GM19438 (cell line): ENCODE results near the gene UGT1A6.
"Not testable (repeated sequence)": the region's sequence is repeated elsewhere in the genome, so short reads cannot be mapped to it uniquely, and the experiment has no call there.

ENCODE experiments used
- ATAC-seq: cut with Tn5 transposase; IDR thresholded peaks from one replicate; pipeline ENCODE4 v1.9.1; 2021; ENCODE audit warnings: low read depth; ENCODE audit not compliant: unreplicated experiment

UGT1A6 gene

GRCh38 chr2:233713262-233713615 lies 20.5 kb downstream of the UGT1A6 start:
- ATAC-seq: no peak

GRCh38 chr2:233714121-233714520 lies 21.4 kb downstream of the UGT1A6 start:
- ATAC-seq: no peak

DNA sequence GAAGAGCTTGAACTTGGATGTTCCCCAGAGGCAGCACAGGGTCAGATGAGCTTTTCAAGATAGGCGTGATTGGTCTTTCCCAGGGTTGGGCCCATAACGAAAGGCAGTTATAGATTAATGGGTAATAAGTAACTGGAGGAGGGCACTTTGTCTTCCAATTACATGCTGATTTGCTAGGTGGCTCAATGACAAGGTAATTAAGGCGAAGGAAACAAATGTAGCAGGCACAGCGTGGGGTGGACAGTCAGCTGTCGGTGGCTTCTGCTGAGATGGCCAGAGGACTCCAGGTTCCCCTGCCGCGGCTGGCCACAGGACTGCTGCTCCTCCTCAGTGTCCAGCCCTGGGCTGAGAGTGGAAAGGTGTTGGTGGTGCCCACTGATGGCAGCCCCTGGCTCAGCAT lies 25.9 kb downstream of the UGT1A6 start, which contains the start of gene UGT1A4:
Gene UGT1A4 (plus strand): TSS at position 185 of the 400 bp plus-strand sequence. CDS start 85 bp downstream, at position 270.
- ATAC-seq: no peak

DNA sequence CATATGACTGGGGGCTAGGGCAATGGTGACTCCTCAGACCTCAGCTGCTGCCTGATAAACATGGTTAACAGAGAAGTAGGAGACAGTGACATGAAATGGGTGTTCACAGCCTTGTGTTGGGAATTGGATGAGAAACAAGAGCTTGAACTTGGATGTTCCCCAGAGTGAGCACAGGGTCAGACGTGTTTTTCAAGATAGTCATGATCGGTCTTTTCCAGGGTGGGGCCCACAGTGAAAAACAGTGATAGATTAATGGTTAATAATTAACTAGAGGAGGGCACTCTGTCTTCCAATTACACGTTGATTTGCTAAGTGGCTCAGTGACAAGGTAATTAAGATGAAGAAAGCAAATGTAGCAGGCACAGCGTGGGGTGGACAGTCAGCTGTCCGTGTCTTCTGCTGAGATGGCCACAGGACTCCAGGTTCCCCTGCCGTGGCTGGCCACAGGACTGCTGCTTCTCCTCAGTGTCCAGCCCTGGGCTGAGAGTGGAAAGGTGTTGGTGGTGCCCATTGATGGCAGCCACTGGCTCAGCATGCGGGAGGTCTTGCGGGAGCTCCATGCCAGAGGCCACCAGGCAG lies 36.1 kb downstream of the UGT1A6 start, which contains the start of gene UGT1A3:
Gene UGT1A3 (plus strand): TSS at position 320 of the 579 bp plus-strand sequence. CDS start 85 bp downstream, at position 405.
- ATAC-seq: no peak

DNA sequence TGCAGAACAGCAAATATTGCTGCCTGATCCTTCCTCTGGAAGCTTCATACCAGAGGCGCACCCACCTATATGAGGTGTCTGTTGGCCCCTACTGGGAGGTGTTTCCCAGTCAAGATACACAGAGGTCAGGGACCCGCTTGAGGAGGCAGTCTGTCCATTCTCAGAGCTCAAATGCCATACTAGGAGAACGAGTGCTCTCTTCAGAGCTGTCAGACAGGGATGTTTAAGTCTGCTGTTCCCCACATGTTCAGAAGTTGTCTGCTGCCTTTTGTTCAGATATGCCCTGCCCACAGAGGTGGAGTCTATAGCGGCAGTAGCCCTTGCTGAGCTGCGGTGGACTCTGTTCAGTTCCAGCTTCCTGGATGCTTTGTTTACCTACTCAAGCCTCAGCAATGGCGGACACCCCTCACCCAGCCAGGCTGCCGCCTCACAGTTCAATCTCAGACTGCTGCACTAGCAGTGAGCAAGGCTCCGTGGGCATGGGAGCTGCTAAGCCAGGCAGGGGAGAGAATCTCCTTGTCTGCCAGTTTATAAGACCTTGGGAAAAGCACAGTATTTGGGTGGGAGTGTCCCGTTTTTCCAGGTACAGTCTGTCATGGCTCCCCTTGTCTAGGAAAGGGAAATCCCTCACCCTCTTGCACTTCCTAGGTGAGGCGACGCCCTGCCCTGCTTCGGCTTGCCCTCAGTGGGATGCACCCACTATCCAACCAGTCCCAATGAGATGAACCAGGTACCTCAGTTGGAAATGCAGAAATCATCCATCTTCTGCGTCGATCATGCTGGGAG lies 44.4 kb downstream of the UGT1A6 start:
- not testable (repeated sequence) for ATAC-seq

GRCh38 chr2:233740870-233741269 lies 48.2 kb downstream of the UGT1A6 start:
- ATAC-seq: no peak

DNA sequence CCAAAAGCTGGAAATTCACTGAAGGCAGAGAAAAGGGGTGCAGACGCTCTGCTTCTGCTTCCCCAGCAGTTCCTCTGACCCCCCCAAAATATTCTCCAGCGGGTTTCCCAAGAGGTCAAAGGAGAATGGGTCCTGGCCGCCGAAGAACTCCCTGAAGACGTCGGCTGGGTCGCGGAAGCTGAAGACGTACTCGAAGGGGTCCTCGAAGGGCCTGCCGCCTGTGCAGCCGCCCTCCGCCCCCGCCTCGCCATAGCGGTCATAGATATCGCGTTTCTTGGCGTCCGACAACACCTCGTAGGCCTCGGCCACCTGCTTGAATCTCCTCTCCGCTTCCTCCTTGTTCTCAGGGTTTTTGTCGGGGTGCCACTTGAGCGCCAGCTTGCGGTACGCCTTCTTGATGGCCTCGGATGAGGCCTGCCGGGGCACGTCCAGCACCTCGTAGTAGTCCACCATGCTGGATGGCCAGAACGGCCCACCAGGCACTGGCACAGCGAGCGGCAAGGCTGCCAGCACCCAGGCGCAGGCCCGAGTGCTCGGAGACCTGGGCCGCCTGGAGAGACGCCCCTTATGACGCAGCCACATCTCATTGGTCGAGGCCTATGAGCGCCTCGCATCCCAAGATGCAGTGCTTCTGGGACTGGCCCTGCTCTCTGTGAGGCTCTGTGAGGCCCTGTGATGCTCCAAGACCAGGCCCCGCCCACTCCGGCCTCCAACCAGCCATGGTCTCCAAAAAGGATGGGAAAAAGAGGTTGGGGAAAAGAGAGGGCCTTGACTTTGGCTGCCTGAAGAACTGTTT lies 51.0 kb downstream of the UGT1A6 start:
- ATAC-seq: no peak

DNA sequence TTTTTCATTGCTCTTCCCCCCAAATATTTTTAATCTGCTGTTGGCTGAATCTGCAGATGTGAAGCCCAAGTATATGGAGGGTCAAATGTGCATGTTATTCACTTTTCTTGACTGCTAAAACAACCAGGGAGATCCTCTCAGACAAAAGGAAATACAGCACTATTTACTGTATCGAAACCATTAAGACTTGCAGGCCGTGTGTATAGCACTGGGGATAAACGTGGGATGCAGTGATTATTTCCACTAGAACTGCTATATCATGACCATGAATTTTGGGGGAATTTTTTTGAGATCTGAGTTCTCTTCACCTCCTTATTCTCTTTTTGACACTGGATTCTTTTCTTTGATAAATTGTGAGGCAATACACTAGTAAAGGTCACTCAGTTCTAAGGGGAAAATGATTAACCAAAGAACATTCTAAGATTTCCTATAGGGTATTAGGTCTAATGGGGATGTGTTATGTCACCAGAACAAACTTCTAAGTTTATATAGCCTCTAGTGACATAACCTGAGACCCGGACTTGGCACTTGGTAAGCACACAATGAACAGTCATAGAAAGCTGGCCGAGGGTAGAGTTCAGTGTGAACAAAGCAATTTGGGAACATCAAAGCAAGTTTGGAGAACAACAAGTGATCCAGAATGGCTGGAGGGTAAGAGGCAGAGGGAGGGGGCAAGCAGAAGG lies 52.5 kb downstream of the UGT1A6 start:
- ATAC-seq: no peak

GRCh38 chr2:233745838-233746237 lies 53.1 kb downstream of the UGT1A6 start:
- not testable (repeated sequence) for ATAC-seq

- no peak for ATAC-seq
Observed at GRCh38 chr2:233746475-233747282, 54.0 kb downstream of the UGT1A6 start.

- no peak for ATAC-seq
Observed at GRCh38 chr2:233747283-233747544, 54.5 kb downstream of the UGT1A6 start.

- not testable (repeated sequence) for ATAC-seq
Observed at GRCh38 chr2:233750689-233751088, 58.0 kb downstream of the UGT1A6 start.

DNA sequence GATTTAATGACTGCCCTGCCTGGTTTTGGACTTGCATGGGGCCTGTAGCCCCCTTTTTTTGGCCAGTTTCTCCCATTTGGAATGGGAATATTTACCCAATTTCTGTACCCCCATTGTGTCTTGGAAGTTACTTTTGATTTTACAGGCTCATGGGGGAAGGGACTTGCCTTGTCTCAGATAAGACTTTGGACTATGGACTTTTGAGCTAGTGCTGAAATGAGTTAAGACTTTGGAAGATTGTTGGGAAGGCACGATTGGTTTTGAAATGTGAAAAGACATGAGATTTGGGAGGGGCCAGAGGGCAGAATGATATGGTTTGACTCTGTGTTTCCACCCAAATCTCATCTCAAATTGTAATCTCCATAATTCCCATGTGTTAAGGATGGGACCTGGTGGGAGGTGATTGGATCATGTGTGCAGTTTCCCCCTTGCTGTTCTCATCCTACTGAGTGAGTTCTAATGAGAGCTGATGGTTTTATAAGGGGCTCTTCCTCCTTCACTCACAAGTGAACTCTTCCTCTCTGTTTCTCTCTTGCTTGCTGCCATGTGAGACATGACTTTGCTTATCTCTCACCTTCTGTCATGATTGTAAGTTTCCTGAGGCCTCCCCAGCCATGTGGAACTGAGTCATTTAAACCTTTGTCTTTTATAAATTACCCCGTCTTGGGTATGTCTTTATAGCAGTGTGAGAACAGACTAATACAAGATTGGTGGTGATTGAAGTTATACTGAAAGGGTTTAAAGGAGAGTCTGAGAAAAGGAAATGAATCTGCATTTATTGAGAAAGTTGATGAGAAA lies 58.7 kb downstream of the UGT1A6 start:
- not testable (repeated sequence) for ATAC-seq

GRCh38 chr2:233754872-233755611 lies 62.4 kb downstream of the UGT1A6 start:
- no peak for ATAC-seq

DNA sequence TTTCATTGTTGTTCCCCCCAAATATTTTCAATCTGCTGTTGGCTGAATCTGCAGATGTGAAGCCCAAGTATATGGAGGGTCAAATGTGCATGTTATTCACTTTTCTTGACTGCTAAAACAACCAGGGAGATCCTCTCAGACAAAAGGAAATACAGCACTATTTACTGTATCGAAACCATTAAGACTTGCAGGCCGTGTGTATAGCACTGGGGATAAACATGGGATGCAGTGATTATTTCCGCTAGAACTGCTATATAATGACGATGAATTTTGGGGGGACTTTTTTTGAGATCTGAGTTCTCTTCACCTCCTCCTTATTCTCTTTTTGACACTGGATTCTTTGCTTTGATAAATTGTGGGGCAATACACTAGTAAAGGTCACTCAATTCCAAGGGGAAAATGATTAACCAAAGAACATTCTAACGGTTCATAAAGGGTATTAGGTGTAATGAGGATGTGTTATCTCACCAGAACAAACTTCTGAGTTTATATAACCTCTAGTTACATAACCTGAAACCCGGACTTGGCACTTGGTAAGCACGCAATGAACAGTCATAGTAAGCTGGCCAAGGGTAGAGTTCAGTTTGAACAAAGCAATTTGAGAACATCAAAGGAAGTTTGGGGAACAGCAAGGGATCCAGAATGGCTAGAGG lies 63.9 kb downstream of the UGT1A6 start:
- no peak for ATAC-seq

GRCh38 chr2:233758141-233758540 lies 65.5 kb downstream of the UGT1A6 start:
- no peak for ATAC-seq

DNA sequence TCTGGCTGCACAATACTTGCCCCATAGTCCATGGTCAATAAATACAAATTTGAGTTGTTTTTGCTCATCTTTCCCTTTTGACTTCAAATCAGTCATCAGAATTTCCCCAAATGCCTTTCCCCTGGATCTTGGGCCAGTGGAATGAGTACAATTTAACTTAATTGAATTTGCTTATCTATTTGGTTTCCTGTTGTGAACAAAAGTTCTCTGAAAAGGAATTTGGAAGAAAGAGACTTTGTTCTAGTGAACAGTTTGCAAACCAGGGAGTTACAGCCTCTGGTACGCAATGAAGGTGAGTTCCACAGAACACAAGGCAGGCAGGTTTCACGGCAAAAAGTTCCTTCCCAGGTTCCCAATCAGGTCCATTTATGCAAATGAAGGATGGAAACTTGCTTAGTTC lies 66.2 kb downstream of the UGT1A6 start:
- no peak for ATAC-seq

- ATAC-seq: no peak
Observed at GRCh38 chr2:233760043-233760442, 67.4 kb downstream of the UGT1A6 start, which contains the start of gene UGT1A1. Gene UGT1A1 (plus strand): TSS chr2:233760270. CDS start chr2:233760288, 18 bp downstream.
